IPS-18c (cell line): ENCODE results near the gene CNR1.
"Not testable (repeated sequence)": the region's sequence is repeated elsewhere in the genome, so short reads cannot be mapped to it uniquely, and the experiment has no call there.

Source experiments
- H3K4me3 ChIP-seq: 2 replicates; pipeline ENCODE4 v1.7.0; 2013; ENCODE audit warnings: low read depth, mild to moderate bottlenecking, low read length, moderate library complexity; ENCODE audit not compliant: insufficient read depth
- H3K9me3 ChIP-seq: one replicate; pipeline ENCODE4 v1.6.1; 2013; ENCODE audit warnings: mild to moderate bottlenecking, low read length, moderate library complexity; ENCODE audit not compliant: control insufficient read depth, insufficient read depth

CNR1 gene

DNA sequence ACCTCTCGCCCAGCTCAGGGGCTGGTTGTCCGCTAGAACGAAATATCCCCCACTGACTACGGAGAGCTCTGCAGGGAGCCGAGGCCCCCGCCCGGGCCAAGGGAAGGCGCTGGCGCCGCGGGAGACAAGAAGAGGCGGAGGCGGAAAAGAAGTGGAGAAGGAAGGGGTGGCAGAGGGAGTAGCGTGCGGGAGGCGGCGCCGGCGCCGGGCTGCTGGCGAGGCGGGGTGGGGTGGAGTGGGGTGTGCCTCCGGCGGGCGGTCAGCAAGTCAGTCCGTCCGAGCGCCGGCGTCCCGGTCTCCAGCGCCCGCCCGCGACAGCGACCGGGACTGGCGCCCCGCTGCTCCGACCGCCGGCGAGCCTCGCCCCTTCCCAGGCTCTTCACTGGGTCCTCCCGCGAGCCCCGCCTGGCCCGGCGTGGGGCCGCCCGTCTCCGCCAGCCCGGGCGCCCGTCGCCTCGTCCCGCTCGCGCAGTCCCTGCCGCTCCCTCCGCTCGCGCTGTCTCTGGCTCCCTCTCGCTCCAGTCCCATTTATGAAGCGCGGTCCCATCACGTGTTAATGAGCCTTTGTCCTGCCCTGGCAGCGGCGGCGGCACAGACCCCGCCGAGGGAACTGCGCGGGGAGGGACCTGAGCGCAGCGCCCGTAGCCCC is at the start of gene CNR1:
TSS of gene CNR1 (minus strand) at position 504 of the 649 bp plus-strand sequence. CDS start 21,073 bp downstream, outside the sequence.
- Histone ChIP-seq H3K4me3 (peak within 1 kb of the TSS; percentile 70), H3K9me3 (no peaks in the 10 kb centered on the region)

DNA sequence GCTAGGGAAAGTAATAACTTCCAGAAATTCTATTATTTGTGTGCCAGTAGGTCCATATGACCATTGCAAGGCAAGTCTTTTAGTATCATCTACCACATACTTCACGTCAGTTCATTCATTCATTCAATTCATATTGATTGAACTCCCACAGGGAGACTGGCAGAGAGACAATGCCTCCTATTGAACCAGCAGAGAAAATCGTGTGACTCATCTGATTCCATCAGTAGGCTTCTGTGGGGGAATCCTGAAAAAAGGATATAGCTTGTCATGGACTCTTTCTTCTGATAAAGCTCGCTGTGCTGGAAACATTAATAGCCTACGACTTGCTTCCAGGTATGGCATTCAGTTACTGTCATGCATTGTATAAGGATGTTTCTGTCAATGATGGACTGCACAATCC is 45.3 kb upstream of the CNR1 start:
- Histone ChIP-seq H3K4me3 (no peak overlapping the region), H3K9me3 (peaks cover 4% of the 10 kb centered on the region)

DNA sequence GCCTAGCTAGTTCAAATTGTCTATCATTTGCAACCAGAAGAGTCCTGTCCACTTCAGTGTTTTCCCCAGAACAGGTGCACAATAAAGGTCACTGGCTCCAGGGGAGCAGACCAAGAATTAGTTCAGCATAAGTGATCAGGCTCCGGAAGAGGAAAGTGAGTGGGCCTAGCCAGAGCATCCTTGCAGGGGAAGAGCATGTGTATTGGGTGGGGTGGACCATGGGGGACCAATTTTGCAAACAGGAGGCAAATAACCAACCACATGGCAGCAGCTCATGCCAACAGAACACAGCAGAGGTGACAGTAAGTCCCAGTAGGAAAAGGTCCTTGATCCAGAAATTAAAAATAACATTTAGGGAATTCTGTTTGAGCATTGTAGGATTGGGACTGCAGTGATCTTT is 43.2 kb upstream of the CNR1 start:
- H3K4me3 ChIP-seq = no peak overlapping the region
- peaks cover 4% of the 10 kb centered on the region for H3K9me3 ChIP-seq

DNA sequence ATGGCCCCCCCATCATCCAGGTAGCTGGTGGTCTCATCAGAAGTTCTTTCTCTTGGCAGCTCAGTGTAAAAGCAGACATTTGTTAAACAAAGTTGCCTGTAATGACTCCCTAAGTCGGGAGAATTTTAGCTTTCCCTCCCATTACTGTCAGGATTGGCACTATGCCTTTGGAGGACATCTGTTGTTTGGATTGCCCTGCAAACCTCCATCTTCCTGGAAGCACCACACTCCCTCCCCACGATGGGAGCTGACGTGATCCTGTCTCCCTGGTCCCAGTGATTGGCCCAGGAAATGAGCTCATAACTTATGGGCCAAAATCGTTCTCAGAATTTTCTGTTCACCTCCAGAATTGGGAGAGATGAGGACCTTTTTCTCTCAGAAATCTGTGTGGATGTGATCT is 42.6 kb upstream of the CNR1 start:
- Histone ChIP-seq H3K9me3 (peaks cover 4% of the 10 kb centered on the region), H3K4me3 (no peak overlapping the region)

DNA sequence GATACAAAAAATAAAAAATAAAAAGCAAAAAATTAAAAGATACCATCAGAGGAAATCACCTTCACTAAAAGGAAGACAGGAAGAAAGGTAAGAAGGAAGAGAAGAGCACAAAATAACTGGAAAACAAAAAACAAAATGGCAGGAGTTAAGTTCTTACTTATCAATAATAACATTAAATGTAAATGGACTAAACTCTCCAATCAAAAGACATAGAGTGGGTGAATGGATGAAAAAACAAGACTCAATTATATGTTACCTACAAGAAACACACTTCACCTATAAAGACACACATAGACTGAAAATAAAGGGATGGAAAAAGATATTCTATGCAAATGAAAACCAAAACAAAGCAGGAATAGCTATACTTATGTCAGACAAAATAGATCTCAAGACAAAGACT is 35.6 kb upstream of the CNR1 start:
- H3K9me3 ChIP-seq, H3K4me3 ChIP-seq: not testable (repeated sequence)

DNA sequence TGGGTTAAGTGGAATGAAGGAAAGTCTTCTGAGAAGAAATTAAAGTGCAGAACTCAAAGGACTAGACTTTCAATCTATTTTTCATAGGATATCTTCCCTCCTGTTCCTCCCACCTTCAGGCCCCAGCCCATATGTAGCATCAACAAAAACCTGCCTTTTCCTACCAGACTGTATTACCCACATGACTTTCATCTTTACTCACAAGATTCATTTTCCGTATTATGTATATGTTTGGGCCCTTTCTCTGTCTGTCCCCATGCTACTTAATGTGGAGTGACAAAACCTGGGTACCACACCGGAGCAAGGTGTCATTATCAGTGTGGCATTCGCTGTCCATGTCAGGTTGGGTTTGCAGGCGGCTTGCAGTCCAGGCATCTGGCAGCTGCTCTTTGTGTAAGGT is 18.8 kb upstream of the CNR1 start:
- Histone ChIP-seq H3K4me3 (no peak overlapping the region), H3K9me3 (no peaks in the 10 kb centered on the region)

DNA sequence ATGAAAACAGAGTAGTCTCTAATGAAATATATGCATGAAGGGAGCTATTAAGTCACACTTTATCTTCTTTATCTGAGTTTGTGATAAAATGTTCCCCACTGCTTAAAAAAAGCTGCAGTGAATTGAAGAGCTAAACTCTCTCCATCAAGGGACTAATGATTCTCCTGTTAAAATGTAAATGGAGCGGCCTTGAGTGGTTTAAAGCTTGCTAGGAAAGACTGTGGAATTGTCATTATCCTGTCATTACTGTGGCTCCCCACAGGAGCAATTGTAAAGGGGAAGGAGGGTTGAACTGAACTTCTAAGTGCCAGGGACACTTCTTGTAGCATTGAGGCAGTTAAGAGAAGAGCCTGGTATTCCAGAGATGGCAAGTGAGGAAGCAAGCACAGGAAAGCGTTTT is 17.3 kb upstream of the CNR1 start:
- no peak overlapping the region for H3K4me3 ChIP-seq
- H3K9me3 ChIP-seq = no peaks in the 10 kb centered on the region

DNA sequence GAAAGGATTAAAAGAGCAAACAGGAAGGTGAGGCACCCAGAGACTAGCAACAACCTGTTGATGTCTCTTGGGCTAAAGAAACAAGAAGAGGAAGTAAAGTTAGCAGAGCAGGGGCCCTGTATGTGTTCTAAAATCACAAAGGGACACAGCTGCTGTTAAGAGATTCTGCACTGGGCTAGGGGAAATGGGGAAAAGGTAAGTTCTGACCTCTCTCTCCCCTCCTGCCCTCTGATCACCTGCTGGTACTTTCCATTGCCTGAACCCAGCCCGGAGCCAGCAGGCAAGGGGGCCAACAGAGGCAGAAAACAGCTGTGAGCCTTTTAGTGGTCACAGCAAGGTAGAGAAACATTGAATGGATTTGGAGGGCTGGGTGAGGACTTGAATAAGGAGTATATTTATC is 13.5 kb upstream of the CNR1 start:
- Histone ChIP-seq H3K4me3 (no peak overlapping the region), H3K9me3 (no peaks in the 10 kb centered on the region)

DNA sequence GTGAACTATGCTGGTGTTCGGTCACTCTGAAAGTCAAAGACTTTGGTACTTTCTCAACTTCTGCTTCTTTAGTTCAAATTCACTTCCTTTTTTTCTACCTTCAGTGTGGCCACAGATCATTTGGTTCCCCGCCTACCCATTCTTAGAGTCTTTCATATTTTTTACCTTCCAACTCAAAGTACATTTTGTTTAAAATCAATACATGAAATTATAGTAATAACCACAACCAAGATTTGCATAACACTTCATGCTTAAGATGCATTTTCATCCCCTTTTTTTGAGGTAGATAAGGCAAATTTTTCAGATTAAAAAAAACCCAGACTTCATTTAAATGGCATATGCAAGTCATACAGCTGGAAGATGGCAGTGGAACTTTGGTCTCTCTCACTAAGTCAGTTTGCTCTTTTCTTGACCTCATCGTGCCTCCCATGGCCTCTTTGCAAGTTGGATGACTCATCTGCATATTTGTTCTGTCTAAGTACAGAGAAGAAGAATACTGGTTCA is 11.9 kb upstream of the CNR1 start:
- Histone ChIP-seq H3K4me3 (no peak overlapping the region), H3K9me3 (no peaks in the 10 kb centered on the region)

DNA sequence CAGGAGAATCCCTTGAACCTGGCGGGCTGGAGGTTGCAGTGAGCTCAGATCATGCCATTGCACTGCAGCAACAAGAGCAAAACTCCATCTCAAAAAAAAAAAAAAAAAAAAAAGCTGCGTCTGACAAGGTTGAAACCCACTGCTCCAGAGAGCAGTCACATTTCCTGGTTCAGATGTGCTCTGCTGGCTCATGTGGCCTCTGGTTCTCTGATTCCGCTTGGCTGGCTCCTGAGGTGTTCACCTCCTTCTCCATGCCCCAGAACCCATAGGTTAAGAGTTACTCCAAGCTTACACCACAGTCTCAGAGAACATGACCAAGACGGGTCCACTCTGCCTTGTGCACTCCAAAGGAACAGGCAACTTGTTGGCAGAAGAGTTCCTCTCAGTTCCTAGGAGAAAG is 8.8 kb upstream of the CNR1 start:
- Histone ChIP-seq H3K9me3 (no peaks in the 10 kb centered on the region), H3K4me3 (no peak overlapping the region)

DNA sequence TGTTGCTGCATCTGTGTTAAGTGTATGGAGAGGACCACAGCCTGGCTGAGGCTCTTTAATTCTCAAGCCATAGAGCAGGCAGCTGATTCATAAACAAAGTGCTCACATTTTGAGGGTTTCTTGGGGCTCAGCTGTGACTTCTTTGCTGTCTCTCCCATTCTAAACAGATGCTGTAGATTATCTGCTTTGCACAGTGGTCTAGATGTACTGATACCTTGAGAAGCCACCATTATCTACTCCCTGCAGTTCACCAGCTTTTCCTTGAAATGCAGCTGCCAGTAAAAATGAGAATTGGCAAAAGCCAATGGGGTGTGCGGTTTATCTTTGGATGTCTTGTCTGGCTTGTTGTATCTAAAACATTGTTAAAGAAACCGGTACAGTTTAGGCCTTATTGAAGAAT is 5.2 kb upstream of the CNR1 start:
- Histone ChIP-seq H3K9me3 (no peaks in the 10 kb centered on the region), H3K4me3 (no peak overlapping the region)

DNA sequence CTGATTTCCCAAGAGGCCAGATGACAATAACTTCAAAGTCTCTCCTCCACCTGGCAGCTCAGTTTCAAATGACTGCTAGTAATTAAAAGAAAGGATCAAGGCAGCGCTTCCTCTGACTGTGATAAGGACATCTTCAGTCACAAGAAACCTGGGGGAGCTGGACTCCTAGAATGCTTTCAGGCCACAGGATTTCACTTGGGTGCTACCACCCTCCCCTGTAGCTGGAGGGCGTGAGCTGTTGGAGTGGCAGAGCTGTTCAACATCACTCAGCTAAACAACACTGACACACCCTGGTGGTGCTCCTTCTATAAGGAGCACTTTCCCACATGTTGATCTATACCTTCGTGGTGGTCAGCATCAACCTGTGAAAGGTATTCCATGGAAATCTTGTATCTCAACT is 2.2 kb upstream of the CNR1 start:
- no peaks in the 10 kb centered on the region for H3K9me3 ChIP-seq
- H3K4me3 ChIP-seq = no peak overlapping the region

DNA sequence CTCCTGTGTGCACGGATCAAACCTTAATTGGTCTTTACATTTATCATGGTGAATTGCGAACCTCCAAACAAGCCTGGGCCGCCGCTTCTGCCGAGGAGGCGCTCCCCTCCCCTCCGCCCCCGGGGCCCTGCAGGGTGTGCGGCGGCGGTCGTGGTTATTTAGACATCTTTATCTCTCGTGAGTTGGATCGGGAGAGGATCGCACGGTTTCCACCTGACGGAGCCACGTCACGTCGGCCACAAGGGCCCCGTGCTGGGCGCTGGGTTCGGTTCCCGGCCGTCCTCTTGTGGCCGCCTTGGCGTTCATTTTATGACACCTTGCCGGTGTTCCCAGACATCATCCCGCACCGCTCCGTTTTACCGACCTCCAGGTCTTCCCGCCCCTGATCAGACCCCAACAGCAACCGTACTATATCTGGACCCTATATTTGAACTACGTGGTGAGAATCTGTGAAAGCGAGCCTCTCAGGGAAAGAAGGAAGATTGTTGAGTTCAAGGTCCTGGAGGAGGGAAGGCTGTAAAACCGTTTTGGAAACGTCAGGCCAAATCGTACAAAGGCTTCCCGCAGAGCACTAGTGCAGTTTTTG is 1.3 kb upstream of the CNR1 start:
- H3K4me3 ChIP-seq = peak overlapping the region; percentile 70
- no peaks in the 10 kb centered on the region for H3K9me3 ChIP-seq

DNA sequence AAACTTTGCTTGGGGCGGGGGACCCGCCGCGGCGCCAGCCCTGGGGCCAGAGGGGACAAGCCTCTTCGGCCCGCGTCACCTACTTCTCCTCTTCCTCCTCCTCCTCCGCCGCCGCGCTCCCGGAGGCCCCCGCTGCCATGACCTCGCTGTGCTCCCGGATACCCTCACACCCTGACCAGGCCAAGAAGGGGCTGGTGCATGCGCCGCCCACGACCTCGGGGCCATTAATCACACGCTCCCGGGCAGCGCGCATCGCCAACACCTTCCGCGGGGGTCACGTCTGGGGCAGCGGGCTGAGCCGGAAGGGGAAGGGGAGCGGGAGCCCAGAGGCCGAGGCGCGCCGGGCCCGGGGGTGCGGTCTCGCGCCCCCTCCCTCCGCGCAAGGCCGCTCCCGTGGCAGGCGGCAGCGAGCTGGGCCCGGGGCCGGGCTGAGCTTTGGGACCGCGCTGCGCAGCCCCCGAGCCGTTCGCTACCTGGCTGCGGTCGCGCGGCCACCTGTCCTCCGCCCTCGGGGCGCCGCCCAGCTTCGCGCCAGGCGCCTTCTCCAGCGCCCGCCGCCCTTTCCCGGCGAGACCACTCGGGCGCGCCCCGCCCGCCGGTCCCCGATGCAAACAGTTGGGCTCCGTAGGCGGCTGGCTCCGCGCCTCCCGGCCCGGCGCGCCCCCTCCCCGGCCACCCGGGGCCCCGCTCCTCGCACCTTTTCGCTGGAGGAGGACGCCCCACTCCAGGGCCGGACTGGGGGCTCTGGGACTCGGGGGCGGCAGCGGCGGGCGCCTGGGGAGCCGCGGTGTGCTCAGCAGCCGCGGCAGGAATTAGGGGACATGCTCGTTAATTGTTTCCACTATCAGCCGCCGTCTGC is 575 bp upstream of the CNR1 start:
- H3K9me3 ChIP-seq = no peaks in the 10 kb centered on the region
- peak overlapping the region; percentile 70 for H3K4me3 ChIP-seq

DNA sequence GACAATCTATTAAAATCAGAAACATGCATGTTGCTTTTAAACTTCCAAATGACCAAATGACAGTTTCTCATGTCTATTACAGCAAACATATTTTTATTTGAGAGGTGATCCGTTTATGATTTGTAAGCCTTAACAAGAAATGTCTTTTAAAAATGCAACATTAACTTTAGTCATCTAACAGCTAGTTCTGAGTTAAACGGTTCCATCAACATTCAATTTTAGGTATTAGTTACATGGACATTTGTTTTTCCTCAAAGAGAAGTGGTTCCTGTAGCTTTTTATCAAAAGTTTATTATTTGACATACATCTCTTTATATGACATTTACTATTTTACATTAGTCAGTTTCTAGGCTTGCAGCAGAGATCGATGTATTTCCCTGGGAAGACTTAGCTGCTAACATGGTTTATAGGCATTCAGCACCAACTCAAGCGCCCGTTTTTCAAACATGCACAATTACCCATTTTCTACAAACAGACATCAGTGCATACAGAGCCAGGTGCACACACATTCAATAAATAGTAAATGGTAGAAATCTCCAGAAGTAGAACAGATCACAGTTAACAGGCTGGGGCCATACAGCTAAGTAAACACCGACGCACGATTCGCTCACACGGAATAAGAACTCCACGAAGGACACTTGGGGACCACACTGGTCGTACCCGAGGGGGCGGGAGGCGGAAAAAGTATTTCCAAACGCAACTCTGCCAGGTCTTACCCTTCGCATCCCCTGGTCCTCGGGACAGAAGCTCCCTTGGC is 882 bp downstream of the CNR1 start:
- H3K9me3 ChIP-seq = no peaks in the 10 kb centered on the region

DNA sequence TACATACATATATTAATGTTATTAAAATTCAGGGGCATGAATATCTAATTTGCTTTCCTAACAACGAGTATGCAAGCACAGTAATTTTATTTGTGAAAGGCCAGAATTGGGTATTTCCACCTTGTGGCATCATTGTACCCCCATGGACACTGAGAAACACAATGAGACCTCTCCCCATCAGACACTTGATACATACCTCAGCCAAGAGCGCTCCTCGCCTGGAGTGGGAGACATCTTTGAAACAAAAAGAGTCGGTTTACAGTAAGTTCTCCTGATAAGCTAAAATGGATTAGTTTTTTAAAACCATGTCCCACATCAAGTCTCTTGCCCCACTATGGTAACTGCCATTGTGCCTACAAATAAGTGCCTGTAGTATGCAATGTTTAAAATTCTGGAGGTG is 2.1 kb downstream of the CNR1 start:
- Histone ChIP-seq H3K4me3 (no peak overlapping the region), H3K9me3 (no peaks in the 10 kb centered on the region)

More for the DNA sequence above, 882 bp downstream of the CNR1 start:
- peak overlapping the region; percentile 70 for H3K4me3 ChIP-seq

DNA sequence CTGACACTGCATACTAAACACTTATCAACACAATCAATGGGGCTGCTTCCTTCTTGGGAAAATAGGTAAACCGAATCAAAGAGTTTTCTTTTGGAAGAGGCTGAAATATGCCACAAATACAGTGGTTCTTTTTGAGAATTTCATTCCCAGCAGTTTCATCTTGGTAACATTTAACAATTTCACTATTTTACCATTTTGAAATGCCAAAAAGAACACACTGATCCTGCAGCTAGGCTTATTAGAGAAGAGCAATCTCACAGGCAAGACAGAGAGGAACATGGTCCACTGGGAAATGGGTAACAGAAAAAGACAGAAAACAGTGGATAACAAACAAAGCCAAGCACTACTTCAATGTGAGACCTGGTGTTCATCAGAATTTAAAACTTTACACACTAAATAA is 2.5 kb downstream of the CNR1 start:
- Histone ChIP-seq H3K4me3 (no peak overlapping the region), H3K9me3 (no peaks in the 10 kb centered on the region)
